Prostate gland (tissue), 2 donors: ENCODE data around the gene FEN1.

ENCODE experiments used
- CTCF ChIP-seq, 4 experiments: fragments of 200-600 bp in 2 of 4; fragments of 450-650 bp in 2 of 4; sonication (generic) in 2 of 4; IDR thresholded peaks; 1 replicate in 3 of 4; 2 replicates in 1 of 4; pipeline ENCODE4 v1.5.1; 2016 to 2019; ENCODE audit warnings: antibody characterized with exemption in 4 of 4, mild to moderate bottlenecking in 2 of 4, moderate library complexity in 2 of 4
- POLR2A ChIP-seq: fragments of 450-650 bp; IDR thresholded peaks from one replicate; pipeline ENCODE4 v1.6.1; 2016; ENCODE audit warnings: antibody characterized with exemption, mild to moderate bottlenecking
- POLR2AphosphoS5 ChIP-seq: sonication (generic); formaldehyde crosslinking; IDR thresholded peaks from one replicate; pipeline ENCODE4 v1.6.1; 2017; ENCODE audit warnings: antibody characterized with exemption

GRCh38 chr11:61805146-61805545 lies 12.4 kb downstream of the FEN1 start:
- no peak for TF ChIP-seq CTCF (IDR thresholded peaks at IDR 0.05)
- no peak for TF ChIP-seq POLR2AphosphoS5
- TF ChIP-seq POLR2A: no peak
